HCT116 (cell line): ENCODE data around the gene POGLUT3. TPM values are rescaled to one million over a fixed set of nuclear protein-coding genes. Genes with fewer than 3 reads are reported as not detected.

Experiments used
- ATAC-seq: fragments of 200-7000 bp; cut with Tn5 transposase; 2 replicates; pipeline ENCODE4 v1.9.1; 2020; ENCODE audit warnings: mild to moderate bottlenecking, moderate library complexity
- BruUV-seq: library from RNA; stranded (reverse); fragments of 400-500 nt; replicated peaks from 2 replicates; lab custom pipeline; 2021; lab: Mats Ljungman, UMichigan
- CTCF ChIA-PET: fragments of 300-600 bp; sonication (Branson Sonifier 250); formaldehyde crosslinking; loops from one replicate; lab custom pipeline; 2021; ENCODE audit warnings: antibody characterized with exemption; lab: Charles Lee
- POLR2A ChIA-PET: fragments of 300-600, 350-600 bp; sonication (Branson Sonifier 250); formaldehyde crosslinking; loops from one replicate; lab custom pipeline; 2021; ENCODE audit warnings: antibody characterized with exemption; lab: Charles Lee
- RAD21 ChIA-PET, 2 experiments: fragments of 300-600 bp; sonication (Branson Sonifier 250); formaldehyde crosslinking; loops; one replicate each; lab custom pipeline; 2023; ENCODE audit warnings: low total read pairs in 2 of 2; ENCODE audit not compliant: uncharacterized antibody in 2 of 2, unreplicated experiment in 2 of 2, low non-redundant PET in 1 of 2; lab: Charles Lee
- DNase-seq: peaks from one replicate; pipeline ENCODE4 v3.0.0-alpha.2; 2010; ENCODE audit warnings: low read depth, low spot score
- H2AFZ ChIP-seq: fragments of 200-600 bp; shearing (Covaris generic), sonication (generic); 2 replicates; pipeline ENCODE4 v1.6.1; 2017; ENCODE audit warnings: low read depth, mixed run types, mixed read lengths, antibody characterized with exemption, low read length; ENCODE audit not compliant: poor library complexity, severe bottlenecking
- H3K27ac ChIP-seq: 2 replicates; pipeline ENCODE4 v1.5.1; 2012; ENCODE audit warnings: low read depth, low read length
- H3K27me3 ChIP-seq: fragments of 200-600 bp; sonication (generic); 2 replicates; pipeline ENCODE4 v1.6.1; 2016; ENCODE audit warnings: mixed run types, low read length, mixed read lengths; ENCODE audit not compliant: insufficient read depth
- H3K36me3 ChIP-seq, 2 experiments: fragments of 200-500 bp in 1 of 2; fragments of 200-600 bp in 1 of 2; sonication (Bioruptor generic) in 1 of 2; sonication (generic) in 1 of 2; 2 replicates each; pipeline versions ENCODE4 v1.5.1 to v1.6.1; 2014 to 2016; ENCODE audit warnings: low read length in 2 of 2, inconsistent platforms in 1 of 2, mixed read lengths in 1 of 2, mixed run types in 1 of 2; ENCODE audit not compliant: insufficient read depth in 2 of 2, control insufficient read depth in 1 of 2
- H3K4me1 ChIP-seq, 2 experiments: fragments of 200-600 bp in 1 of 2; sonication (generic) in 1 of 2; 2 replicates each; pipeline versions ENCODE4 v1.5.1 to v1.6.1; 2012 to 2017; ENCODE audit warnings: low read length in 2 of 2, inconsistent platforms in 1 of 2, mild to moderate bottlenecking in 1 of 2, mixed read lengths in 1 of 2, mixed run types in 1 of 2, moderate library complexity in 1 of 2; ENCODE audit not compliant: insufficient read depth in 2 of 2, control insufficient read depth in 1 of 2
- H3K4me2 ChIP-seq: fragments of 200-600 bp; sonication (generic); 2 replicates; pipeline ENCODE4 v1.6.1; 2017; ENCODE audit warnings: mixed run types, low read length, mixed read lengths
- H3K4me3 ChIP-seq, 2 experiments: fragments of 200-600 bp in 1 of 2; sonication (generic) in 1 of 2; replicated peaks in 1 of 2; 2 replicates each; pipeline ENCODE4 v1.5.1; 2011 to 2016; ENCODE audit warnings: low read length in 2 of 2, control low read depth in 1 of 2, low read depth in 1 of 2, mild to moderate bottlenecking in 1 of 2, mixed read lengths in 1 of 2, mixed run types in 1 of 2
- H3K79me2 ChIP-seq: fragments of 200-600 bp; sonication (generic); 2 replicates; pipeline ENCODE4 v1.6.1; 2017; ENCODE audit warnings: mild to moderate bottlenecking, mixed run types, low read length, moderate library complexity, mixed read lengths; ENCODE audit not compliant: insufficient read depth
- H3K9ac ChIP-seq: fragments of 200-600 bp; sonication (generic); 2 replicates; pipeline ENCODE4 v1.6.1; 2016; ENCODE audit warnings: low read length, mixed read lengths
- H3K9me2 ChIP-seq: fragments of 200-600 bp; sonication (generic), shearing (Covaris generic); 2 replicates; pipeline ENCODE4 v1.6.1; 2017; ENCODE audit warnings: mixed run types, mild to moderate bottlenecking, moderate library complexity; ENCODE audit not compliant: insufficient read depth
- H3K9me3 ChIP-seq, 2 experiments: fragments of 200-500 bp in 1 of 2; fragments of 200-600 bp in 1 of 2; sonication (Bioruptor generic) in 1 of 2; sonication (generic) in 1 of 2; 2 replicates each; pipeline ENCODE4 v1.6.1; 2014 to 2017; ENCODE audit warnings: low read length in 2 of 2, mixed read lengths in 2 of 2, inconsistent platforms in 1 of 2, low read depth in 1 of 2, mild to moderate bottlenecking in 1 of 2, mixed run types in 1 of 2, moderate library complexity in 1 of 2; ENCODE audit not compliant: control insufficient read depth in 1 of 2, insufficient read depth in 1 of 2
- H4K20me1 ChIP-seq: fragments of 200-600 bp; sonication (generic), shearing (Covaris generic); 2 replicates; pipeline ENCODE4 v1.6.1; 2017; ENCODE audit warnings: mixed run types, mild to moderate bottlenecking, moderate library complexity; ENCODE audit not compliant: insufficient read depth
- CEBPB ChIP-seq: IDR thresholded peaks from 2 replicates; pipeline ENCODE4 v1.6.1; 2012; ENCODE audit warnings: low read depth
- CTCF ChIP-seq, 3 experiments: fragments of 200-600 bp in 1 of 3; sonication (generic) in 1 of 3; IDR thresholded peaks in 2 of 3; conservative IDR thresholded peaks in 1 of 3; 2 replicates each; pipeline ENCODE4 v1.5.1; 2012 to 2017; ENCODE audit warnings: low read depth in 2 of 3, low read length in 2 of 3, antibody characterized with exemption in 1 of 3, borderline replicate concordance in 1 of 3, control low read depth in 1 of 3, mild to moderate bottlenecking in 1 of 3, mixed read lengths in 1 of 3, mixed run types in 1 of 3, moderate library complexity in 1 of 3; ENCODE audit not compliant: insufficient read depth in 1 of 3
- EZH2 ChIP-seq: fragments of 200-600 bp; sonication (generic); IDR thresholded peaks from 2 replicates; pipeline ENCODE4 v1.6.1; 2017; ENCODE audit warnings: antibody characterized with exemption, mixed run types
- EZH2phosphoT487 ChIP-seq: fragments of 200-600 bp; IDR thresholded peaks from 2 replicates; pipeline ENCODE4 v1.6.1; 2018; ENCODE audit warnings: antibody characterized with exemption, borderline replicate concordance
- JUND ChIP-seq: IDR thresholded peaks from 2 replicates; pipeline ENCODE4 v1.6.1; 2012
- POLR2AphosphoS5 ChIP-seq: IDR thresholded peaks from 2 replicates; pipeline ENCODE4 v1.6.1; 2011; ENCODE audit warnings: mild to moderate bottlenecking, low read depth, low read length, moderate library complexity
- RAD21 ChIP-seq: IDR thresholded peaks from 2 replicates; pipeline ENCODE4 v1.6.1; 2012; ENCODE audit warnings: low read depth, mild to moderate bottlenecking
- REST ChIP-seq: IDR thresholded peaks from 2 replicates; pipeline ENCODE4 v1.6.1; 2012; ENCODE audit warnings: low read depth
- SIN3A ChIP-seq: IDR thresholded peaks from 2 replicates; pipeline ENCODE4 v1.6.1; 2012; ENCODE audit warnings: low read depth
- TCF7L2 ChIP-seq: IDR thresholded peaks from 2 replicates; pipeline ENCODE4 v1.7.0; 2011; ENCODE audit warnings: borderline replicate concordance, inconsistent platforms; ENCODE audit not compliant: insufficient read depth, insufficient read length; ENCODE audit errors: extremely low read depth
- YY1 ChIP-seq: IDR thresholded peaks from 2 replicates; pipeline ENCODE4 v1.6.1; 2011; ENCODE audit warnings: low read length, low read depth, moderate library complexity, mild to moderate bottlenecking; ENCODE audit not compliant: insufficient replicate concordance; ENCODE audit errors: extremely low read depth
- ZFX ChIP-seq: fragments of 450-650 bp; IDR thresholded peaks from 2 replicates; pipeline ENCODE4 v1.6.1; 2017
- intact Hi-C: fragments of 100-400 bp; cut with micrococcal nuclease; formaldehyde crosslinking; loops from 2 replicates; pipeline ENCODE4 v1.10.0; 2022
- total RNA-seq: library from RNA; stranded (reverse); gene quantifications from one replicate; pipeline ENCODE4 v1.2.1, GENCODE V29; 2021; ENCODE audit not compliant: unreplicated experiment

POGLUT3 gene
- total RNA-seq, 1 experiment from 2014 or later: 22.0 TPM

GRCh38 chr11:108500169-108500568 lies 2.0 kb upstream of the POGLUT3 start:
- DNase-seq: no peak
- no peak overlapping the region for H3K4me3 ChIP-seq
- no peaks in the 10 kb centered on the region for H4K20me1 ChIP-seq
- no peak overlapping the region for H3K4me2 ChIP-seq
- CTCF ChIA-PET: no interaction called here
- no peaks in the 10 kb centered on the region for H3K9me2 ChIP-seq
- no peak overlapping the region for H3K27ac ChIP-seq
- BruUV-seq: no TSS peak
- H3K27me3 ChIP-seq: no peaks in the 10 kb centered on the region
- H3K79me2 ChIP-seq: no peaks in the 10 kb centered on the region
- ATAC-seq: no peak
- RAD21 ChIA-PET: no interaction called here
- H2AFZ ChIP-seq: no peak overlapping the region
- H3K9me3 ChIP-seq: no peaks in the 10 kb centered on the region
- TF ChIP-seq POLR2AphosphoS5 (no peak), REST (no peak), CEBPB (no peak), SIN3A (no peak), JUND (no peak), YY1 (no peak), RAD21 (no peak), EZH2phosphoT487 (no peak), ZFX (no peak), TCF7L2 (no peak), EZH2 (no peak), CTCF (IDR thresholded peaks at IDR 0.05 in 2 of 3, conservative IDR thresholded peaks at IDR 0.05 in 1 of 3; ENCODE audit: borderline replicate concordance in 1 of 3, insufficient read depth in 1 of 3, low read depth in 2 of 3, low read length in 2 of 3) (no peak)
- no peak overlapping the region for H3K9ac ChIP-seq
- peaks cover 12 to 32% of the 10 kb centered on the region in 2 experiments; a peak in 3 of 4 replicates for H3K4me1 ChIP-seq
- intact Hi-C loops: no loop called here
- POLR2A ChIA-PET: no interaction called here
- no peaks in the 10 kb centered on the region for H3K36me3 ChIP-seq
